Breast epithelium (tissue), 4 donors: ENCODE data around the gene SATB1. TPM values are rescaled to one million over a fixed set of nuclear protein-coding genes. Genes with fewer than 3 reads are reported as not detected.

Source experiments
- DNase-seq, 2 donors: peaks; one replicate each; pipeline ENCODE4 v3.0.0-alpha.2; 2019; ENCODE audit warnings: low spot score in 2 of 2
- H3K27ac ChIP-seq, 2 donors: fragments of 200-600 bp; sonication (generic) in 1 of 2; one replicate each; pipeline ENCODE4 v1.5.1; 2016 to 2019; ENCODE audit warnings: mild to moderate bottlenecking in 1 of 2
- H3K27me3 ChIP-seq, 2 donors: fragments of 200-600 bp; sonication (generic) in 1 of 2; one replicate each; pipeline versions ENCODE4 v1.5.1 to v1.6.0; 2017 to 2019; ENCODE audit warnings: control low read depth in 1 of 2, mild to moderate bottlenecking in 1 of 2
- H3K36me3 ChIP-seq: fragments of 200-600 bp; one replicate; pipeline ENCODE4 v1.5.1; 2019
- H3K4me1 ChIP-seq, 2 donors: fragments of 200-600 bp; sonication (generic); one replicate each; pipeline ENCODE4 v1.5.1; 2016 to 2019; ENCODE audit warnings: control low read depth in 1 of 2
- H3K4me3 ChIP-seq, 3 donors: fragments of 200-600 bp; sonication (generic); 1 replicate in 2 of 3; 2 replicates in 1 of 3; pipeline ENCODE4 v1.5.1; 2016 to 2019; ENCODE audit warnings: mild to moderate bottlenecking in 3 of 3, moderate library complexity in 2 of 3
- H3K9me3 ChIP-seq, 2 donors: fragments of 200-600 bp; sonication (generic) in 1 of 2; one replicate each; pipeline ENCODE4 v1.5.1; 2016 to 2019; ENCODE audit warnings: control low read depth in 1 of 2
- CTCF ChIP-seq, 3 donors: fragments of 450-650 bp; IDR thresholded peaks; one replicate each; pipeline ENCODE4 v1.5.1; 2016 to 2017; ENCODE audit warnings: antibody characterized with exemption in 3 of 3, mild to moderate bottlenecking in 3 of 3, moderate library complexity in 3 of 3
- POLR2A ChIP-seq: fragments of 450-650 bp; IDR thresholded peaks from one replicate; pipeline ENCODE4 v1.6.1; 2016; ENCODE audit warnings: antibody characterized with exemption, mild to moderate bottlenecking, moderate library complexity
- POLR2AphosphoS5 ChIP-seq, 3 donors: sonication (generic); formaldehyde crosslinking; IDR thresholded peaks; one replicate each; pipeline ENCODE4 v1.6.1; 2017; ENCODE audit warnings: antibody characterized with exemption in 3 of 3
- intact Hi-C: fragments of 100-400 bp; cut with DNase I; formaldehyde crosslinking; loops from one replicate; pipeline ENCODE4 v1.15.1; 2023; ENCODE audit warnings: low total_unique reads
- total RNA-seq, 3 donors: library from RNA; depleted of rRNA; stranded (reverse); fragments of >200 nt; gene quantifications; one replicate each; pipeline ENCODE4 v1.1.0, GENCODE V29; 2016

The SATB1 gene
- total RNA-seq, 3 donors from 2014 or later: 25.4 to 55.5 (median 51.1) TPM

- intact Hi-C loops: no loop called here
- TF ChIP-seq POLR2A: no peak
- no peak for TF ChIP-seq CTCF (IDR thresholded peaks at IDR 0.05)
- no peak for TF ChIP-seq POLR2AphosphoS5 (IDR thresholded peaks at IDR 0.05)
- no peaks in the 10 kb centered on the region for H3K27me3 ChIP-seq
- peak overlapping the region; percentile 78 to 90 (median 86) for H3K4me3 ChIP-seq
- DNase-seq: no peak
- no peaks in the 10 kb centered on the region for H3K9me3 ChIP-seq
- H3K27ac ChIP-seq: peak overlapping the region; percentile 88 to 91
- H3K4me1 ChIP-seq: no peaks in the 10 kb centered on the region
- no peaks in the 10 kb centered on the region for H3K36me3 ChIP-seq
These were observed 868 bp downstream of the SATB1 start for GRCh38 chr3:18424213-18424728.

GRCh38 chr3:18423401-18424212 lies 1.5 kb downstream of the SATB1 start:
- Histone ChIP-seq H3K4me3 (peak overlapping the region; percentile 78 to 90 (median 86)), H3K36me3 (no peaks in the 10 kb centered on the region), H3K9me3 (no peaks in the 10 kb centered on the region), H3K27ac (peak overlapping the region; percentile 88 to 91), H3K27me3 (no peaks in the 10 kb centered on the region), H3K4me1 (no peaks in the 10 kb centered on the region)
- intact Hi-C loops: no loop called here
- no peak for DNase-seq
- no peak for TF ChIP-seq POLR2AphosphoS5 (IDR thresholded peaks at IDR 0.05)
- no peak for TF ChIP-seq CTCF (IDR thresholded peaks at IDR 0.05)
- no peak for TF ChIP-seq POLR2A

GRCh38 chr3:18422972-18423371 lies 2.2 kb downstream of the SATB1 start:
- H3K4me3 ChIP-seq: peak overlapping the region; percentile 78 to 90 (median 86)
- H3K27me3 ChIP-seq: no peaks in the 10 kb centered on the region
- no peaks in the 10 kb centered on the region for H3K36me3 ChIP-seq
- H3K9me3 ChIP-seq: no peaks in the 10 kb centered on the region
- TF ChIP-seq POLR2A (no peak), POLR2AphosphoS5 (IDR thresholded peaks at IDR 0.05) (no peak), CTCF (IDR thresholded peaks at IDR 0.05) (no peak)
- H3K4me1 ChIP-seq: no peaks in the 10 kb centered on the region
- no peak overlapping the region for H3K27ac ChIP-seq
- no peak for DNase-seq
- intact Hi-C loops: no loop called here

- Histone ChIP-seq H3K4me3 (no peak overlapping the region), H3K27ac (no peak overlapping the region), H3K36me3 (no peaks in the 10 kb centered on the region), H3K9me3 (no peaks in the 10 kb centered on the region), H3K4me1 (no peaks in the 10 kb centered on the region), H3K27me3 (no peaks in the 10 kb centered on the region)
- intact Hi-C loops: no loop called here
- DNase-seq: no peak
- no peak for TF ChIP-seq CTCF (IDR thresholded peaks at IDR 0.05)
- no peak for TF ChIP-seq POLR2A
- no peak for TF ChIP-seq POLR2AphosphoS5 (IDR thresholded peaks at IDR 0.05)
These were observed 4.6 kb downstream of the SATB1 start for GRCh38 chr3:18420555-18420954.

- H3K9me3 ChIP-seq: no peaks in the 10 kb centered on the region
- H3K27me3 ChIP-seq: no peaks in the 10 kb centered on the region
- no peak overlapping the region for H3K4me3 ChIP-seq
- no peaks in the 10 kb centered on the region for H3K36me3 ChIP-seq
- intact Hi-C loops: no loop called here
- no peak overlapping the region for H3K27ac ChIP-seq
- no peak for TF ChIP-seq POLR2AphosphoS5 (IDR thresholded peaks at IDR 0.05)
- no peak for TF ChIP-seq CTCF (IDR thresholded peaks at IDR 0.05)
- no peak for TF ChIP-seq POLR2A
- no peak for DNase-seq
- no peaks in the 10 kb centered on the region for H3K4me1 ChIP-seq
These were observed 5.9 kb downstream of the SATB1 start for GRCh38 chr3:18419232-18419631.
